Keratinocyte (primary cell): Measurements from ENCODE around the gene KATNA1.

Experiments used
- EZH2 ChIP-seq: IDR thresholded peaks from one replicate; pipeline ENCODE4 v1.6.1; 2012; ENCODE audit warnings: inconsistent platforms, mild to moderate bottlenecking, low read length, moderate library complexity
- TF ChIP-seq, protein P1 (sequence below), 3 experiments: IDR thresholded peaks in 1 of 3; conservative IDR thresholded peaks in 1 of 3; optimal IDR thresholded peaks in 1 of 3; 2 replicates in 2 of 3; 3 replicates in 1 of 3; pipeline versions ENCODE3 to v1.5.1; 2011; ENCODE audit warnings: low read length in 3 of 3, mild to moderate bottlenecking in 3 of 3, moderate library complexity in 2 of 3, control low read depth in 1 of 3, inconsistent platforms in 1 of 3; ENCODE audit not compliant: insufficient read depth in 2 of 3; ENCODE audit errors: extremely low read depth in 1 of 3

- TF ChIP-seq, protein P1, sequence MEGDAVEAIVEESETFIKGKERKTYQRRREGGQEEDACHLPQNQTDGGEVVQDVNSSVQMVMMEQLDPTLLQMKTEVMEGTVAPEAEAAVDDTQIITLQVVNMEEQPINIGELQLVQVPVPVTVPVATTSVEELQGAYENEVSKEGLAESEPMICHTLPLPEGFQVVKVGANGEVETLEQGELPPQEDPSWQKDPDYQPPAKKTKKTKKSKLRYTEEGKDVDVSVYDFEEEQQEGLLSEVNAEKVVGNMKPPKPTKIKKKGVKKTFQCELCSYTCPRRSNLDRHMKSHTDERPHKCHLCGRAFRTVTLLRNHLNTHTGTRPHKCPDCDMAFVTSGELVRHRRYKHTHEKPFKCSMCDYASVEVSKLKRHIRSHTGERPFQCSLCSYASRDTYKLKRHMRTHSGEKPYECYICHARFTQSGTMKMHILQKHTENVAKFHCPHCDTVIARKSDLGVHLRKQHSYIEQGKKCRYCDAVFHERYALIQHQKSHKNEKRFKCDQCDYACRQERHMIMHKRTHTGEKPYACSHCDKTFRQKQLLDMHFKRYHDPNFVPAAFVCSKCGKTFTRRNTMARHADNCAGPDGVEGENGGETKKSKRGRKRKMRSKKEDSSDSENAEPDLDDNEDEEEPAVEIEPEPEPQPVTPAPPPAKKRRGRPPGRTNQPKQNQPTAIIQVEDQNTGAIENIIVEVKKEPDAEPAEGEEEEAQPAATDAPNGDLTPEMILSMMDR (optimal IDR thresholded peaks at IDR 0.05 in 1 of 3, IDR thresholded peaks at IDR 0.05 in 1 of 3, conservative IDR thresholded peaks at IDR 0.05 in 1 of 3; ENCODE audit: extremely low read depth in 1 of 3, insufficient read depth in 2 of 3, low read length in 3 of 3) = no peak
- no peak for TF ChIP-seq EZH2
Observed at GRCh38 chr6:149558029-149558428, 90.5 kb downstream of the KATNA1 start.
